GM23338 (cell line): ENCODE data around the gene SRGAP1. TPM values are rescaled to one million over a fixed set of nuclear protein-coding genes. Genes with fewer than 3 reads are reported as not detected.
"Not testable (repeated sequence)": the region's sequence is repeated elsewhere in the genome, so short reads cannot be mapped to it uniquely, and the experiment has no call there.

ENCODE experiments used
- ATAC-seq: fragments of 200-7000 bp; cut with Tn5 transposase; 3 replicates; pipeline ENCODE4 v1.9.1; 2020
- DNase-seq: peaks from one replicate; pipeline ENCODE4 v3.0.0-alpha.2; 2015; ENCODE audit warnings: low spot score
- H2AFZ ChIP-seq: fragments of 200-600 bp; sonication (generic); 2 replicates; pipeline ENCODE4 v1.8.0; 2016; ENCODE audit warnings: antibody characterized with exemption, mild to moderate bottlenecking, moderate library complexity
- H3F3A ChIP-seq: fragments of 200-600 bp; sonication (generic); replicated peaks from 2 replicates; pipeline ENCODE4 v1.8.0; 2017; ENCODE audit warnings: antibody characterized with exemption, mixed run types, low read depth
- H3K27ac ChIP-seq: fragments of 200-600 bp; sonication (generic); 2 replicates; pipeline ENCODE4 v1.6.1; 2016; ENCODE audit warnings: low read depth
- H3K27me3 ChIP-seq: fragments of 200-600 bp; sonication (generic); 2 replicates; pipeline ENCODE4 v1.8.0; 2016; ENCODE audit warnings: mild to moderate bottlenecking, mixed run types, moderate library complexity; ENCODE audit not compliant: insufficient read depth
- H3K36me3 ChIP-seq: fragments of 200-600 bp; sonication (generic); 2 replicates; pipeline ENCODE4 v1.8.0; 2016; ENCODE audit warnings: mild to moderate bottlenecking; ENCODE audit not compliant: insufficient read depth
- H3K4me1 ChIP-seq: fragments of 200-600 bp; sonication (generic); 2 replicates; pipeline ENCODE4 v1.8.0; 2016; ENCODE audit warnings: mild to moderate bottlenecking, moderate library complexity; ENCODE audit not compliant: insufficient read depth
- H3K4me2 ChIP-seq: fragments of 200-600 bp; sonication (generic); 2 replicates; pipeline ENCODE4 v1.7.1; 2017; ENCODE audit warnings: mixed run types
- H3K4me3 ChIP-seq: fragments of 200-600 bp; sonication (generic); 2 replicates; pipeline ENCODE4 v1.6.1; 2016; ENCODE audit warnings: mixed run types
- H3K79me2 ChIP-seq: fragments of 200-600 bp; sonication (generic); replicated peaks from 2 replicates; pipeline ENCODE4 v1.8.0; 2017; ENCODE audit warnings: mild to moderate bottlenecking; ENCODE audit not compliant: insufficient read depth
- H3K9me2 ChIP-seq: fragments of 200-600 bp; sonication (generic); 2 replicates; pipeline ENCODE4 v1.8.0; 2017; ENCODE audit not compliant: insufficient read depth
- H4K20me1 ChIP-seq: fragments of 200-600 bp; sonication (generic); replicated peaks from 2 replicates; pipeline ENCODE4 v1.8.0; 2017; ENCODE audit warnings: mild to moderate bottlenecking; ENCODE audit not compliant: insufficient read depth
- H3K27ac Mint-ChIP-seq: 2 replicates; pipeline ENCODE4 v1.8.0; 2020; ENCODE audit warnings: inconsistent platforms, mild to moderate bottlenecking, moderate library complexity, mixed read lengths
- H3K27me3 Mint-ChIP-seq: 3 replicates; pipeline ENCODE4 v1.8.0; 2022; ENCODE audit warnings: low read depth, mild to moderate bottlenecking, moderate library complexity, mixed read lengths, inconsistent platforms; ENCODE audit not compliant: insufficient read depth, poor library complexity
- H3K36me3 Mint-ChIP-seq: 3 replicates; pipeline ENCODE4 v1.8.0; 2021; ENCODE audit warnings: low read depth, mild to moderate bottlenecking, inconsistent platforms, moderate library complexity, mixed read lengths
- H3K4me1 Mint-ChIP-seq: 3 replicates; pipeline ENCODE4 v1.8.0; 2020; ENCODE audit warnings: mild to moderate bottlenecking, inconsistent platforms, mixed read lengths
- H3K4me3 Mint-ChIP-seq: 3 replicates; pipeline ENCODE4 v1.8.0; 2021; ENCODE audit warnings: moderate library complexity, mild to moderate bottlenecking, inconsistent platforms, mixed read lengths
- H3K9me3 Mint-ChIP-seq: 3 replicates; pipeline ENCODE4 v1.8.0; 2020; ENCODE audit warnings: moderate library complexity, mild to moderate bottlenecking, inconsistent platforms, mixed read lengths
- EZH2phosphoT487 ChIP-seq: fragments of 200-600 bp; sonication (generic); IDR thresholded peaks from one replicate; pipeline ENCODE4 v1.8.1; 2018; ENCODE audit warnings: antibody characterized with exemption; ENCODE audit not compliant: unreplicated experiment
- NANOG ChIP-seq: IDR thresholded peaks from 2 replicates; pipeline ENCODE4 v1.6.1; 2016; ENCODE audit warnings: antibody characterized with exemption, borderline replicate concordance
- STAT1 ChIP-seq: IDR thresholded peaks from one replicate; pipeline ENCODE4 v1.6.1; 2016; ENCODE audit warnings: antibody characterized with exemption; ENCODE audit not compliant: unreplicated experiment
- ZNF331 ChIP-seq: fragments of 250-450 bp; sonication (Bioruptor Pico); IDR thresholded peaks from 2 replicates; pipeline ENCODE4 v1.5.0; 2020; ENCODE audit warnings: low read depth, mild to moderate bottlenecking, moderate library complexity
- polyA plus RNA-seq: library from polyadenylated mRNA; unstranded; fragments of >200 nt; fragmentation: Nextera tagmentation; extraction: Ambion mirVana; gene quantifications from 2 replicates; pipeline ENCODE4 v1.2.1, GENCODE V29; 2016
- total RNA-seq: library from RNA; depleted of rRNA; stranded (reverse); fragments of >200 nt; shearing (Covaris generic); gene quantifications from 2 replicates; pipeline ENCODE4 v1.2.3, GENCODE V29; 2014
- TF ChIP-seq, protein P1 (sequence below), 2 experiments: fragments of 200-600 bp in 1 of 2; sonication (generic) in 1 of 2; conservative IDR thresholded peaks; 2 replicates each; pipeline versions ENCODE4 v1.5.1 to v1.6.1; 2016 to 2017; ENCODE audit warnings: antibody characterized with exemption in 2 of 2, low read depth in 2 of 2, mild to moderate bottlenecking in 2 of 2, moderate library complexity in 1 of 2
- TF ChIP-seq, protein P2 (sequence below): IDR thresholded peaks from one replicate; pipeline ENCODE4 v1.6.1; 2018; ENCODE audit warnings: antibody characterized with exemption; ENCODE audit not compliant: unreplicated experiment

The SRGAP1 gene
- total and polyA plus RNA-seq, 2 experiments from 2014 or later: 6.1 to 8.1 TPM

DNA sequence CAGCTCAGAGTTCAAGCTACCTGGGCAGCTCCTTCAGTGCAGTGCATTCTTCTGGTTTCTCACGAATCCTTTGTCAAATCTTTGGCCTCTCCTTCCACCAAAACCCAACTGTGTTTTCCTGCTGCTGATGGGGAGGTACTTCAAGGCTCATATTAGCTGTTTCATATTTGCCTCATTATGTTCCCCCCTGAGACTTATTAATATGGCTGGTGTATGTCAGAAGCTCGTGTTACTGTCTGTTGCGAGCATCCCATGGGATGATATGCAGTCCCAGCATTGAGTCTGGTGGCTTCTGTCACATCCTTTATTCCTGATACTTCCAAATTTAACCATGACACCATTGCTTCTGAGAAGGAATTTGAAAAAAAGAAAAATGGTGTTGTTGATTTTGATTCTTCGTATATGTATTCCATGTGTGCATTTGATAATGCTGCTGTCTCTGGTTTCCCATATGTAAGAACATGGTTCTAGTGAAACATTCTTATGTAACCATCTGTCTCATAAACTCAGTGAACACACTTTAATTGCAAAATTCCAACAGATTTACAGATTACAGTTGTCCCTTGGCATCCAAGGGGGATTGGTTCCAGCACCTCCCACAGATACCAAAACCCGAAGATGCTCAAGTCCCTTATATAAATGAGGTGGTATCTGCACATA lies 228.5 kb downstream of the SRGAP1 start:
- Mint-ChIP-seq H3K9me3 (peaks cover 21% of the 10 kb centered on the region), H3K36me3 (peaks cover 37% of the 10 kb centered on the region)
- no peak for ATAC-seq

DNA sequence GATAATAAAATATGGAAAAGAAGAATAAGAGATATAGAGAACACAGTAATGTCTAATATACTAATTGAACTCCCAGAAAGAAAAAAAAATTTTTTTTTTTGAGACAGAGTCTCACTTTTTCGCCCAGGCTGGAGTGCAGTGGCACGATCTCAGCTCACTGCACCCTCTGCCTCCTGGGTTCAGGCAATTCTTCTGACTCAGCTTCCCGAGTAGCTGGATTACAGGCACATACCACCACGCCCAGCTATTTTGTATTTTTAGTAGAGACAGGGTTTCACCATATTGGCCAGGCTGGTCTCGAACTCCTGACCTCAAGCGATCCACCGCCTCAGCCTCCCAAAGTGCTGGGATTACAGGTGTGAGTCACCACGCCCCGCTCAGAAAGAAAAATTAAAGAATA lies 232.1 kb downstream of the SRGAP1 start:
- H3K9me2 ChIP-seq, H3K27ac Mint-ChIP-seq, ATAC-seq, H3K4me3 ChIP-seq, H3K4me2 ChIP-seq, H3K79me2 ChIP-seq, H3F3A ChIP-seq, H3K27me3 Mint-ChIP-seq, H3K27ac ChIP-seq, H3K27me3 ChIP-seq, H4K20me1 ChIP-seq, H3K4me3 Mint-ChIP-seq, DNase-seq, H2AFZ ChIP-seq: not testable (repeated sequence)
- peaks cover 13% of the 10 kb centered on the region; the same call in 1 of the 2 replicates for H3K36me3 ChIP-seq
- Mint-ChIP-seq H3K36me3 (peaks cover 48% of the 10 kb centered on the region), H3K9me3 (peaks cover 21% of the 10 kb centered on the region), H3K4me1 (peaks cover 25% of the 10 kb centered on the region)
- H3K4me1 ChIP-seq: peaks cover 11% of the 10 kb centered on the region; the same call in 1 of the 2 replicates

More for the DNA sequence above, 228.5 kb downstream of the SRGAP1 start:
- Histone ChIP-seq H3K79me2 (no peaks in the 10 kb centered on the region), H2AFZ (no peak overlapping the region), H3K36me3 (peaks cover 13% of the 10 kb centered on the region; the same call in 1 of the 2 replicates), H3K27me3 (no peaks in the 10 kb centered on the region), H3K4me1 (no peaks in the 10 kb centered on the region), H3K4me3 (no peak overlapping the region), H3K4me2 (no peak overlapping the region), H3K9me2 (no peaks in the 10 kb centered on the region), H3K27ac (no peak overlapping the region), H3F3A (no peaks in the 10 kb centered on the region), H4K20me1 (no peaks in the 10 kb centered on the region)
- H3K4me1 Mint-ChIP-seq: peaks cover 7% of the 10 kb centered on the region; the same call in 2 of the 3 replicates
- H3K27me3 Mint-ChIP-seq: no peaks in the 10 kb centered on the region
- no peak for DNase-seq
- no peak overlapping the region for H3K27ac Mint-ChIP-seq
- TF ChIP-seq ZNF331 (CRISPR knock-in tag) (no peak), NANOG (no peak)
- TF ChIP-seq, protein P1, sequence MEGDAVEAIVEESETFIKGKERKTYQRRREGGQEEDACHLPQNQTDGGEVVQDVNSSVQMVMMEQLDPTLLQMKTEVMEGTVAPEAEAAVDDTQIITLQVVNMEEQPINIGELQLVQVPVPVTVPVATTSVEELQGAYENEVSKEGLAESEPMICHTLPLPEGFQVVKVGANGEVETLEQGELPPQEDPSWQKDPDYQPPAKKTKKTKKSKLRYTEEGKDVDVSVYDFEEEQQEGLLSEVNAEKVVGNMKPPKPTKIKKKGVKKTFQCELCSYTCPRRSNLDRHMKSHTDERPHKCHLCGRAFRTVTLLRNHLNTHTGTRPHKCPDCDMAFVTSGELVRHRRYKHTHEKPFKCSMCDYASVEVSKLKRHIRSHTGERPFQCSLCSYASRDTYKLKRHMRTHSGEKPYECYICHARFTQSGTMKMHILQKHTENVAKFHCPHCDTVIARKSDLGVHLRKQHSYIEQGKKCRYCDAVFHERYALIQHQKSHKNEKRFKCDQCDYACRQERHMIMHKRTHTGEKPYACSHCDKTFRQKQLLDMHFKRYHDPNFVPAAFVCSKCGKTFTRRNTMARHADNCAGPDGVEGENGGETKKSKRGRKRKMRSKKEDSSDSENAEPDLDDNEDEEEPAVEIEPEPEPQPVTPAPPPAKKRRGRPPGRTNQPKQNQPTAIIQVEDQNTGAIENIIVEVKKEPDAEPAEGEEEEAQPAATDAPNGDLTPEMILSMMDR (conservative IDR thresholded peaks at IDR 0.05; ENCODE audit: low read depth in 2 of 2): no peak
- no peak overlapping the region for H3K4me3 Mint-ChIP-seq

DNA sequence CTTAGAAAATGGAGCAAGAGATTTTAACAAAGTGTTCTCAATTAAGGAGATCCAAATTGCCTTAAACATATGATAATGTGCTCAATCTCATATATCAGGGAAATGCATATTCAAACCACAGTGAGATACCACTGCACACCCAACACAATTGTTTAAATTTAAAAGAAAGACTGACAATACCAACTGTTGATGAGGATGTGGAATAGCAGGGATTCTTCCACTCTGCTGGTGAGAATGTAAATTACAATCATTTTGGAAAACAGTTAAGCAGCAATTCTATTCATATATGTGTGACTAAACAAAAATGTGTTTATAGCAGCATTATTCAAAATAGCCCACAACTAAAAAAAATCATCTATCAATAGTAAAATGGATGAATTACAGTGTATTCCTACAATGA lies 233.4 kb downstream of the SRGAP1 start:
- peak; percentile 42 for DNase-seq
- peaks cover 38% of the 10 kb centered on the region for H3K36me3 Mint-ChIP-seq
- Histone ChIP-seq H3F3A (no peaks in the 10 kb centered on the region), H3K4me2 (no peak overlapping the region), H4K20me1 (no peaks in the 10 kb centered on the region), H3K79me2 (no peaks in the 10 kb centered on the region), H3K4me1 (peaks cover 11% of the 10 kb centered on the region; the same call in 1 of the 2 replicates), H2AFZ (no peak overlapping the region), H3K27ac (no peak overlapping the region), H3K9me2 (no peaks in the 10 kb centered on the region), H3K36me3 (peaks cover 13% of the 10 kb centered on the region; the same call in 1 of the 2 replicates), H3K27me3 (no peaks in the 10 kb centered on the region), H3K4me3 (no peak overlapping the region)
- peaks cover 26% of the 10 kb centered on the region for H3K4me1 Mint-ChIP-seq
- peak; percentile 30; the same call in 2 of the 3 replicates for ATAC-seq
- H3K4me3 Mint-ChIP-seq: no peak overlapping the region
- H3K27me3 Mint-ChIP-seq: no peaks in the 10 kb centered on the region
- peak overlapping the region; percentile 15 for H3K27ac Mint-ChIP-seq
- TF ChIP-seq NANOG (no peak), STAT1 (no peak), EZH2phosphoT487 (no peak)
- TF ChIP-seq, protein P2, sequence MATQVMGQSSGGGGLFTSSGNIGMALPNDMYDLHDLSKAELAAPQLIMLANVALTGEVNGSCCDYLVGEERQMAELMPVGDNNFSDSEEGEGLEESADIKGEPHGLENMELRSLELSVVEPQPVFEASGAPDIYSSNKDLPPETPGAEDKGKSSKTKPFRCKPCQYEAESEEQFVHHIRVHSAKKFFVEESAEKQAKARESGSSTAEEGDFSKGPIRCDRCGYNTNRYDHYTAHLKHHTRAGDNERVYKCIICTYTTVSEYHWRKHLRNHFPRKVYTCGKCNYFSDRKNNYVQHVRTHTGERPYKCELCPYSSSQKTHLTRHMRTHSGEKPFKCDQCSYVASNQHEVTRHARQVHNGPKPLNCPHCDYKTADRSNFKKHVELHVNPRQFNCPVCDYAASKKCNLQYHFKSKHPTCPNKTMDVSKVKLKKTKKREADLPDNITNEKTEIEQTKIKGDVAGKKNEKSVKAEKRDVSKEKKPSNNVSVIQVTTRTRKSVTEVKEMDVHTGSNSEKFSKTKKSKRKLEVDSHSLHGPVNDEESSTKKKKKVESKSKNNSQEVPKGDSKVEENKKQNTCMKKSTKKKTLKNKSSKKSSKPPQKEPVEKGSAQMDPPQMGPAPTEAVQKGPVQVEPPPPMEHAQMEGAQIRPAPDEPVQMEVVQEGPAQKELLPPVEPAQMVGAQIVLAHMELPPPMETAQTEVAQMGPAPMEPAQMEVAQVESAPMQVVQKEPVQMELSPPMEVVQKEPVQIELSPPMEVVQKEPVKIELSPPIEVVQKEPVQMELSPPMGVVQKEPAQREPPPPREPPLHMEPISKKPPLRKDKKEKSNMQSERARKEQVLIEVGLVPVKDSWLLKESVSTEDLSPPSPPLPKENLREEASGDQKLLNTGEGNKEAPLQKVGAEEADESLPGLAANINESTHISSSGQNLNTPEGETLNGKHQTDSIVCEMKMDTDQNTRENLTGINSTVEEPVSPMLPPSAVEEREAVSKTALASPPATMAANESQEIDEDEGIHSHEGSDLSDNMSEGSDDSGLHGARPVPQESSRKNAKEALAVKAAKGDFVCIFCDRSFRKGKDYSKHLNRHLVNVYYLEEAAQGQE: no peak
- TF ChIP-seq, protein P1 (conservative IDR thresholded peaks at IDR 0.05; ENCODE audit: low read depth in 2 of 2): peak in 1 of 2 experiments; percentile 55; a peak in 3 of 4 replicates
- H3K9me3 Mint-ChIP-seq: peaks cover 21% of the 10 kb centered on the region
